Right ventricle myocardium inferior (tissue), 1 donor: ENCODE data around the gene TEX264. TPM values are rescaled to one million over a fixed set of nuclear protein-coding genes. Genes with fewer than 3 reads are reported as not detected.

Experiments used
- ATAC-seq: fragments of 200-7000 bp; cut with Tn5 transposase; one replicate; pipeline ENCODE4 v1.9.1; 2020; ENCODE audit warnings: mild to moderate bottlenecking, moderate library complexity
- DNase-seq: peaks from one replicate; pipeline ENCODE4 v3.0.0; 2021; ENCODE audit errors: missing footprints
- intact Hi-C: fragments of 100-400 bp; cut with DNase I; formaldehyde crosslinking; loops from one replicate; pipeline ENCODE4 v1.11.0; 2022
- total RNA-seq: library from RNA; stranded (reverse); fragmentation: NEBNext Ultra II Directional; extraction: Animal tissue kit (Norgen Biotek cat#: 25700); gene quantifications from one replicate; pipeline ENCODE4 v1.2.1, GENCODE V29; 2021
- donor health status: DM: no; HTN: yes; CAD: no; lungs with severe emphysema.

The TEX264 gene
- total RNA-seq, 1 donor from 2014 or later = 37.1 TPM

GRCh38 chr3:51686512-51687215, 15.6 kb downstream of the TEX264 start:
- DNase-seq (peak; percentile 79), ATAC-seq (peak; percentile 45)
- intact Hi-C loops = no loop called here

GRCh38 chr3:51687431-51688205, 16.6 kb downstream of the TEX264 start:
- peak; percentile 58 for DNase-seq
- peak; percentile 71 for ATAC-seq
- intact Hi-C loops = no loop called here

- intact Hi-C loops = no loop called here
- ATAC-seq (no peak), DNase-seq (peak; percentile 4)
Measured at GRCh38 chr3:51688206-51688600, 17.2 kb downstream of the TEX264 start.

GRCh38 chr3:51691021-51691420, 20.0 kb downstream of the TEX264 start:
- intact Hi-C loops = no loop called here
- ATAC-seq (no peak), DNase-seq (no peak)

- DNase-seq (peak; percentile 9), ATAC-seq (no peak)
- intact Hi-C loops = no loop called here
Measured at GRCh38 chr3:51691949-51692348, 20.9 kb downstream of the TEX264 start.

GRCh38 chr3:51692980-51693395, 21.9 kb downstream of the TEX264 start:
- intact Hi-C loops = no loop called here
- ATAC-seq (peak; percentile 4), DNase-seq (peak; percentile 1)

- DNase-seq = peak; percentile 13
- intact Hi-C loops = no loop called here
Measured at GRCh38 chr3:51696954-51697353, 25.9 kb downstream of the TEX264 start.

GRCh38 chr3:51698209-51698608, 27.2 kb downstream of the TEX264 start:
- intact Hi-C loops = no loop called here

More at GRCh38 chr3:51696954-51697353, 25.9 kb downstream of the TEX264 start:
- ATAC-seq = no peak

GRCh38 chr3:51700403-51700802, 29.4 kb downstream of the TEX264 start:
- DNase-seq = no peak
- intact Hi-C loops = no loop called here
- ATAC-seq = no peak

More at GRCh38 chr3:51698209-51698608, 27.2 kb downstream of the TEX264 start:
- ATAC-seq = no peak
- DNase-seq = no peak

- DNase-seq = peak; percentile 28
- no peak for ATAC-seq
- intact Hi-C loops = no loop called here
Measured at GRCh38 chr3:51702156-51702555, 31.1 kb downstream of the TEX264 start.

GRCh38 chr3:51703068-51703760, 32.2 kb downstream of the TEX264 start:
- intact Hi-C loops = no loop called here
- ATAC-seq = no peak
- peak; percentile 15 for DNase-seq

- intact Hi-C loops = no loop called here
- ATAC-seq = no peak
- DNase-seq = peak; percentile 52
Measured at GRCh38 chr3:51703761-51704510, 32.9 kb downstream of the TEX264 start.

GRCh38 chr3:51704511-51704950, 33.5 kb downstream of the TEX264 start:
- intact Hi-C loops = no loop called here
- peak; percentile 17 for DNase-seq
- ATAC-seq = no peak

GRCh38 chr3:51705276-51706020, 34.4 kb downstream of the TEX264 start:
- DNase-seq (peak; percentile 18), ATAC-seq (no peak)
- intact Hi-C loops = no loop called here

- intact Hi-C loops = no loop called here
- peak; percentile 9 for DNase-seq
- ATAC-seq = no peak
Measured at GRCh38 chr3:51706021-51706485, 35.0 kb downstream of the TEX264 start.

GRCh38 chr3:51706788-51707731, 36.0 kb downstream of the TEX264 start, which contains the start of gene GRM2:
GRM2 (plus strand) TSS chr3:51707068; CDS start chr3:51708984, 1,916 bp downstream.
- ATAC-seq = peak; percentile 83

More at GRCh38 chr3:51706788-51707731, 36.0 kb downstream of the TEX264 start, which contains the start of gene GRM2:
- peak; percentile 81 for DNase-seq
- intact Hi-C loops = no loop called here
